A673 (cell line): ENCODE results near the gene RASD2.

ENCODE experiments used
- EZH2 ChIP-seq: fragments of 200-600 bp; sonication (generic); IDR thresholded peaks from 2 replicates; pipeline ENCODE4 v1.6.1; 2017; ENCODE audit warnings: borderline replicate concordance, low read depth, mild to moderate bottlenecking, mixed read lengths, antibody characterized with exemption, low read length; ENCODE audit not compliant: poor library complexity, severe bottlenecking
- TF ChIP-seq, protein P1 (sequence below): fragments of 300-800, 200-600 bp; sonication (generic); conservative IDR thresholded peaks from 2 replicates; pipeline ENCODE4 v1.5.1; 2017; ENCODE audit warnings: low read depth, mild to moderate bottlenecking, antibody characterized with exemption, low read length, moderate library complexity, mixed read lengths

DNA sequence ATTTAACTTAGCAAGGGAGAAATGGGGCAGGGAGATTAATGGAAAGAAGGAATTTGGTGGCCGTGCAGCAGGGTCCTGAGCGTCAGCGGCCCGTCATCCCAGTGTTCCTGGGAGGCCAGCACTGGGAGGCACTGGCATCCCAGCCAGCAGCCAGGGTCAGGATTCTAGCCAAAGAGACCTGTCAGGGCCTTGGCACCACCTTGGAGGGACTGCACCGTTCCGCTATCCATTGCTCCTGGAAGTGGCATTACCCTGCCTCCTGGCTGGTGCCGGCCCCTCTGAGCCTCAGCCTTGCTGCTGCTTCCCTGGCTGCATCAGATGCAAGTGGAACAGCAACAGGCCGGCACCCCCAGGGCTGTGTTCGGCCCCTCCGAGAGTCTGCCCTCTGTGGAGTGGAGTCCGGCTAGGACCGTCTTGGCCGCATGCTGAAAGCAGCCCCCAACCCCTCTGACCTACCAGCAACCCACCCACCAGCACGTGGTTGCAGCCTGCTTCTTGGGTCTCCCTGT is 30.1 kb downstream of the RASD2 start:
- TF ChIP-seq, protein P1, sequence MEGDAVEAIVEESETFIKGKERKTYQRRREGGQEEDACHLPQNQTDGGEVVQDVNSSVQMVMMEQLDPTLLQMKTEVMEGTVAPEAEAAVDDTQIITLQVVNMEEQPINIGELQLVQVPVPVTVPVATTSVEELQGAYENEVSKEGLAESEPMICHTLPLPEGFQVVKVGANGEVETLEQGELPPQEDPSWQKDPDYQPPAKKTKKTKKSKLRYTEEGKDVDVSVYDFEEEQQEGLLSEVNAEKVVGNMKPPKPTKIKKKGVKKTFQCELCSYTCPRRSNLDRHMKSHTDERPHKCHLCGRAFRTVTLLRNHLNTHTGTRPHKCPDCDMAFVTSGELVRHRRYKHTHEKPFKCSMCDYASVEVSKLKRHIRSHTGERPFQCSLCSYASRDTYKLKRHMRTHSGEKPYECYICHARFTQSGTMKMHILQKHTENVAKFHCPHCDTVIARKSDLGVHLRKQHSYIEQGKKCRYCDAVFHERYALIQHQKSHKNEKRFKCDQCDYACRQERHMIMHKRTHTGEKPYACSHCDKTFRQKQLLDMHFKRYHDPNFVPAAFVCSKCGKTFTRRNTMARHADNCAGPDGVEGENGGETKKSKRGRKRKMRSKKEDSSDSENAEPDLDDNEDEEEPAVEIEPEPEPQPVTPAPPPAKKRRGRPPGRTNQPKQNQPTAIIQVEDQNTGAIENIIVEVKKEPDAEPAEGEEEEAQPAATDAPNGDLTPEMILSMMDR: no peak
- no peak for TF ChIP-seq EZH2
